K562 (cell line): ENCODE data around the gene VPS9D1. TPM values are rescaled to one million over a fixed set of nuclear protein-coding genes. Genes with fewer than 3 reads are reported as not detected.
A peak's percentile ranks its signal among the peaks of the same experiment; 100 is the strongest.

ENCODE experiments used
- BRD9 ChIP-seq: fragments of 450-650 bp; IDR thresholded peaks from 2 replicates; pipeline ENCODE4 v1.6.1; 2018; ENCODE audit warnings: low read depth; ENCODE audit not compliant: partially characterized antibody
- BRF2 ChIP-seq: IDR thresholded peaks from 3 replicates; pipeline ENCODE4 v1.6.1; 2011; ENCODE audit warnings: borderline replicate concordance, mild to moderate bottlenecking; ENCODE audit not compliant: insufficient read length, insufficient read depth
- CBX1 ChIP-seq: sonication (generic); IDR thresholded peaks from 2 replicates; pipeline ENCODE4 v1.6.1; 2016; ENCODE audit warnings: antibody characterized with exemption, low read depth, mild to moderate bottlenecking
- CC2D1A ChIP-seq: fragments of 450-650 bp; IDR thresholded peaks from 2 replicates; pipeline ENCODE4 v1.6.1; 2017; ENCODE audit warnings: mild to moderate bottlenecking
- DDX20 ChIP-seq: fragments of 450-650 bp; IDR thresholded peaks from 2 replicates; pipeline ENCODE4 v1.6.1; 2016; ENCODE audit warnings: missing genetic modification characterization, low read depth, mild to moderate bottlenecking, missing compliant biosample characterization, moderate library complexity
- ILF3 ChIP-seq: fragments of 450-650 bp; IDR thresholded peaks from 2 replicates; pipeline ENCODE4 v1.6.1; 2018; ENCODE audit warnings: antibody characterized with exemption, mild to moderate bottlenecking, moderate library complexity, borderline replicate concordance
- MAZ ChIP-seq, 2 experiments: fragments of 450-650 bp in 1 of 2; sonication (generic) in 1 of 2; formaldehyde crosslinking; IDR thresholded peaks in 1 of 2; conservative IDR thresholded peaks in 1 of 2; 2 replicates each; pipeline versions ENCODE4 v1.4.0 to v1.5.0; 2020; ENCODE audit warnings: mild to moderate bottlenecking in 1 of 2, missing genetic modification reagents in 1 of 2
- MCM5 ChIP-seq: fragments of 450-650 bp; IDR thresholded peaks from 2 replicates; pipeline ENCODE4 v1.6.1; 2016; ENCODE audit warnings: low read depth
- MYC ChIP-seq, 2 experiments: fragments of 250-450 bp in 1 of 2; sonication (Bioruptor Pico) in 1 of 2; IDR thresholded peaks; 2 replicates each; pipeline versions ENCODE4 v1.5.1 to v1.6.1; 2012 to 2021; ENCODE audit warnings: low read depth in 2 of 2, borderline replicate concordance in 1 of 2, improper control_type of control experiment in 1 of 2, low read length in 1 of 2, mild to moderate bottlenecking in 1 of 2, moderate library complexity in 1 of 2
- NFRKB ChIP-seq: fragments of 450-650 bp; IDR thresholded peaks from 2 replicates; pipeline ENCODE4 v1.6.1; 2016; ENCODE audit warnings: low read depth
- NKRF ChIP-seq: fragments of 450-650 bp; IDR thresholded peaks from 2 replicates; pipeline ENCODE4 v1.6.1; 2016; ENCODE audit warnings: borderline replicate concordance
- PREB ChIP-seq: sonication (generic); formaldehyde crosslinking; IDR thresholded peaks from 2 replicates; pipeline ENCODE4 v1.8.1; 2023; ENCODE audit warnings: mild to moderate bottlenecking, missing genetic modification reagents
- STAT5B ChIP-seq: fragments of 250-450 bp; sonication (Bioruptor Pico); IDR thresholded peaks from 2 replicates; pipeline ENCODE4 v1.8.0; 2021; ENCODE audit warnings: mild to moderate bottlenecking, inconsistent platforms
- THRB ChIP-seq: fragments of 450-650 bp; formaldehyde crosslinking; conservative IDR thresholded peaks from 2 replicates; pipeline ENCODE4 v1.4.0; 2022; ENCODE audit warnings: mild to moderate bottlenecking, missing genetic modification characterization
- ZBTB12 ChIP-seq: fragments of 250-450 bp; sonication (Bioruptor Pico); IDR thresholded peaks from 2 replicates; pipeline ENCODE4 v1.4.0; 2020
- ZBTB49 ChIP-seq: sonication (generic); formaldehyde crosslinking; IDR thresholded peaks from 2 replicates; pipeline ENCODE4 v1.8.0; 2022; ENCODE audit warnings: missing genetic modification reagents, mild to moderate bottlenecking, borderline replicate concordance
- ZBTB7A ChIP-seq: IDR thresholded peaks from 2 replicates; pipeline ENCODE4 v1.6.1; 2011; ENCODE audit warnings: low read depth, mild to moderate bottlenecking, low read length, moderate library complexity, borderline replicate concordance; ENCODE audit not compliant: control insufficient read depth
- ZNF239 ChIP-seq: fragments of 250-450 bp; sonication (Bioruptor Pico); IDR thresholded peaks from 2 replicates; pipeline ENCODE4 v1.4.0; 2020; ENCODE audit warnings: mild to moderate bottlenecking
- polyA plus RNA-seq, 8 experiments: library from polyadenylated mRNA; depleted of rRNA in 4 of 8; stranded (reverse) in 5 of 8; unstranded in 3 of 8; fragments of >200 nt; fragmentation: Nextera tagmentation in 2 of 8; fragmentation: Illumina TruSeq in 1 of 8; extraction: Ambion mirVana in 2 of 8; extraction: Trizol in 1 of 8; gene quantifications; 2 replicates each; pipeline versions ENCODE4 v1.2.1 to v1.2.3, GENCODE V29; 2011 to 2014; ENCODE audit warnings: inconsistent platforms in 1 of 8, missing spikeins in 1 of 8
- total RNA-seq, 7 experiments: library from RNA; depleted of rRNA in 6 of 7; stranded (reverse); fragments of >200 nt in 6 of 7; fragmentation: Illumina TruSeq in 2 of 7; extraction: Trizol in 2 of 7; gene quantifications; 2 replicates each; pipeline versions ENCODE4 v1.2.1 to v1.2.3, GENCODE V29; 2011 to 2021; ENCODE audit warnings: low replicate concordance in 1 of 7

The VPS9D1 gene
- total and polyA plus RNA-seq, 9 of the 15 experiments (the other 6 are each of a cell fraction or from before 2014, with no cell fraction given): 0.33 to 3.1 (median 1.1) TPM

GRCh38 chr16:89686520-89687091 is 34.1 kb downstream of the VPS9D1 start, which contains the start of gene CDK10 (continued):
- TF ChIP-seq THRB (no peak), NFRKB (no peak), MYC (IDR thresholded peaks at IDR 0.05; ENCODE audit: low read depth, low read length) (peak; percentile 98), MYC (CRISPR knock-in tag; IDR thresholded peaks at IDR 0.05; ENCODE audit: borderline replicate concordance, low read depth) (peak; percentile 31; the same call in 1 of the 2 replicates), MAZ (CRISPR knock-in tag; conservative IDR thresholded peaks at IDR 0.05 in 1 of 2, IDR thresholded peaks at IDR 0.05 in 1 of 2) (peak in 1 of 2 experiments; percentile 84), ZBTB49 (no peak), MCM5 (no peak), CBX1 (peak; percentile 26; the same call in 1 of the 2 replicates), STAT5B (CRISPR knock-in tag) (no peak), BRF2 (no peak), PREB (CRISPR knock-in tag) (no peak), ILF3 (no peak), ZBTB12 (no peak), DDX20 (tag) (no peak), ZBTB7A (peak; percentile 91), NKRF (peak; percentile 90), CC2D1A (no peak), BRD9 (no peak), ZNF239 (CRISPR knock-in tag) (no peak; the same call in 1 of the 2 replicates)
